GM13976 (cell line): ENCODE data around the gene ISG20L2.

ENCODE experiments used
- DNase-seq: peaks from one replicate; pipeline ENCODE4 v3.0.0; 2012; ENCODE audit warnings: low spot score
- in situ Hi-C: fragments of 300-500 bp; cut with MboI; formaldehyde crosslinking; loops from one replicate; pipeline ENCODE4 v1.12.0; 2022; ENCODE audit warnings: low sequenced_read_pairs, mixed read lengths, inconsistent platforms; ENCODE audit not compliant: unreplicated experiment
- TF ChIP-seq, protein P1 (sequence below): IDR thresholded peaks from 2 replicates; pipeline ENCODE4 v1.5.1; 2012; ENCODE audit warnings: borderline replicate concordance, mild to moderate bottlenecking; ENCODE audit not compliant: insufficient read depth; ENCODE audit errors: extremely low read depth, missing control alignments, control extremely low read depth

Gene ISG20L2

DNA sequence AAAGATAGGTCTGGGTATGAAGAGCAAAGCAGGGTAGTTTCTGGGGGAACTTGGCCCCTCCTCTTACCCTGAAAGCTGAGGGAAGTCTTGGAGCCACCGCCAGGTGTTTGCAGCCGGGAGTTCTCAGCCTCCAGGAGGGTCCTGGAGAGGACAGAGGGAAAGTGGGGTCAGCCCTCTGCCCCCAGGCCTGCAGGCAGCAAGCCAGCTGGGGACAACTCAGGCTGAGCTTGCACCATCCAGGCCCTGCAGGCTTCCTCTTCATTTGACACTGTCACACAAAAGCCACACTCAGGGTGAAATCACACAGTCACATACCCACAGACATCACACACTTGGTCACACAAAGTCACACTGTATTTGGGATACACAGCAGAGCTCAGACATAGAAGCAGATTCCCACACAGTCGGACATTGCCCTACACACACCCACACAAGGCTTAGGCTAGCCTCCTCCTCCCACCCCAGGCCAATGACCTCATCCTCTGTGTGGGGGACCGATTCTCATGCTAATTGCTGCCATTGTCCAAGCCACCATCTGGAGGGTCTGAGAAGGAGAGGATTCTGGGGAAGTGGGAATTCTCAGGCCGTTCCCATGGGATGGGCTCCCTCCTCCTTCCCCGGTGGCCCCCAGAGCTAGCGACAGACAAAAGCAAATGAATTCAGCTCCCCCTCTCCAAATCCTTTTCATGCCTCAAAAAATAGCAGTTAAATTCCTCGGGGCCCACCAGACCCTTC is 55.0 kb downstream of the ISG20L2 start:
- in situ Hi-C loops = no loop called here
- no peak for DNase-seq
- TF ChIP-seq, protein P1, sequence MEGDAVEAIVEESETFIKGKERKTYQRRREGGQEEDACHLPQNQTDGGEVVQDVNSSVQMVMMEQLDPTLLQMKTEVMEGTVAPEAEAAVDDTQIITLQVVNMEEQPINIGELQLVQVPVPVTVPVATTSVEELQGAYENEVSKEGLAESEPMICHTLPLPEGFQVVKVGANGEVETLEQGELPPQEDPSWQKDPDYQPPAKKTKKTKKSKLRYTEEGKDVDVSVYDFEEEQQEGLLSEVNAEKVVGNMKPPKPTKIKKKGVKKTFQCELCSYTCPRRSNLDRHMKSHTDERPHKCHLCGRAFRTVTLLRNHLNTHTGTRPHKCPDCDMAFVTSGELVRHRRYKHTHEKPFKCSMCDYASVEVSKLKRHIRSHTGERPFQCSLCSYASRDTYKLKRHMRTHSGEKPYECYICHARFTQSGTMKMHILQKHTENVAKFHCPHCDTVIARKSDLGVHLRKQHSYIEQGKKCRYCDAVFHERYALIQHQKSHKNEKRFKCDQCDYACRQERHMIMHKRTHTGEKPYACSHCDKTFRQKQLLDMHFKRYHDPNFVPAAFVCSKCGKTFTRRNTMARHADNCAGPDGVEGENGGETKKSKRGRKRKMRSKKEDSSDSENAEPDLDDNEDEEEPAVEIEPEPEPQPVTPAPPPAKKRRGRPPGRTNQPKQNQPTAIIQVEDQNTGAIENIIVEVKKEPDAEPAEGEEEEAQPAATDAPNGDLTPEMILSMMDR = no peak
